IPS-20b (cell line): ENCODE measurements around the gene HSPA9.
"Not testable (repeated sequence)": the region's sequence is repeated elsewhere in the genome, so short reads cannot be mapped to it uniquely, and the experiment has no call there.

Experiments used
- H3K27ac ChIP-seq: one replicate; pipeline ENCODE4 v1.5.1; 2013; ENCODE audit warnings: low read length
- H3K27me3 ChIP-seq: 2 replicates; pipeline ENCODE4 v1.6.1; 2013; ENCODE audit warnings: mild to moderate bottlenecking, low read length, inconsistent platforms; ENCODE audit not compliant: insufficient read depth
- H3K36me3 ChIP-seq: 2 replicates; pipeline ENCODE4 v1.6.1; 2013; ENCODE audit warnings: low read depth, mild to moderate bottlenecking, inconsistent platforms, low read length, moderate library complexity; ENCODE audit not compliant: insufficient read depth
- H3K4me1 ChIP-seq: 2 replicates; pipeline ENCODE4 v1.6.1; 2013; ENCODE audit warnings: mild to moderate bottlenecking, control low read depth, inconsistent platforms, low read length, moderate library complexity; ENCODE audit not compliant: insufficient read depth
- H3K4me3 ChIP-seq: 2 replicates; pipeline ENCODE4 v1.5.1; 2013; ENCODE audit warnings: mild to moderate bottlenecking, low read length, inconsistent platforms
- H3K9ac ChIP-seq: 2 replicates; pipeline ENCODE4 v1.6.1; 2013; ENCODE audit warnings: low read depth, mild to moderate bottlenecking, inconsistent platforms, low read length, moderate library complexity
- H3K9me3 ChIP-seq: 2 replicates; pipeline ENCODE4 v1.6.1; 2013; ENCODE audit warnings: mild to moderate bottlenecking, low read depth, low read length, inconsistent platforms; ENCODE audit not compliant: insufficient read depth

Gene HSPA9

GRCh38 chr5:138515556-138516245 is 59.5 kb downstream of the HSPA9 start:
- Histone ChIP-seq H3K4me1 (no peaks in the 10 kb centered on the region), H3K9me3 (no peaks in the 10 kb centered on the region), H3K27ac (no peak overlapping the region), H3K4me3 (no peak overlapping the region), H3K9ac (no peak overlapping the region), H3K27me3 (no peaks in the 10 kb centered on the region), H3K36me3 (peaks cover 91% of the 10 kb centered on the region)

- peaks cover 97% of the 10 kb centered on the region for H3K36me3 ChIP-seq
- H3K9ac ChIP-seq = no peak overlapping the region
- H3K4me1 ChIP-seq = no peaks in the 10 kb centered on the region
- H3K27me3 ChIP-seq = no peaks in the 10 kb centered on the region
- H3K27ac ChIP-seq = no peak overlapping the region
- no peaks in the 10 kb centered on the region for H3K9me3 ChIP-seq
- H3K4me3 ChIP-seq = no peak overlapping the region
Observed at GRCh38 chr5:138514021-138514420, 61.2 kb downstream of the HSPA9 start.

- no peaks in the 10 kb centered on the region for H3K27me3 ChIP-seq
- no peaks in the 10 kb centered on the region for H3K9me3 ChIP-seq
- H3K4me3 ChIP-seq = no peak overlapping the region
- H3K36me3 ChIP-seq = peaks cover 81% of the 10 kb centered on the region
- no peak overlapping the region for H3K9ac ChIP-seq
- H3K27ac ChIP-seq = no peak overlapping the region
- no peaks in the 10 kb centered on the region for H3K4me1 ChIP-seq
Observed at GRCh38 chr5:138508958-138509357, 66.2 kb downstream of the HSPA9 start.

GRCh38 chr5:138507485-138507884 is 67.7 kb downstream of the HSPA9 start:
- H3K36me3 ChIP-seq = peaks cover 66% of the 10 kb centered on the region
- H3K9ac ChIP-seq, H3K27me3 ChIP-seq, H3K27ac ChIP-seq, H3K4me1 ChIP-seq, H3K9me3 ChIP-seq, H3K4me3 ChIP-seq: not testable (repeated sequence)

GRCh38 chr5:138506370-138507306 is 68.6 kb downstream of the HSPA9 start:
- no peak overlapping the region for H3K9ac ChIP-seq

GRCh38 chr5:138504799-138505198 is 70.4 kb downstream of the HSPA9 start:
- no peak overlapping the region for H3K27ac ChIP-seq
- H3K4me1 ChIP-seq = no peaks in the 10 kb centered on the region
- no peak overlapping the region for H3K4me3 ChIP-seq
- no peaks in the 10 kb centered on the region for H3K27me3 ChIP-seq
- no peak overlapping the region for H3K9ac ChIP-seq
- H3K9me3 ChIP-seq = no peaks in the 10 kb centered on the region
- H3K36me3 ChIP-seq = peaks cover 41% of the 10 kb centered on the region

More at GRCh38 chr5:138506370-138507306, 68.6 kb downstream of the HSPA9 start:
- Histone ChIP-seq H3K27me3 (no peaks in the 10 kb centered on the region), H3K36me3 (peaks cover 59% of the 10 kb centered on the region), H3K27ac (no peak overlapping the region), H3K4me3 (no peak overlapping the region), H3K4me1 (no peaks in the 10 kb centered on the region), H3K9me3 (no peaks in the 10 kb centered on the region)
